H9 (cell line): ENCODE results near the gene CREBRF. TPM values are rescaled to one million over a fixed set of nuclear protein-coding genes. Genes with fewer than 3 reads are reported as not detected.

ENCODE experiments used
- DNase-seq: peaks from one replicate; pipeline ENCODE4 v3.0.0-alpha.2; 2017
- H2AFZ ChIP-seq: one replicate; pipeline ENCODE4 v1.6.1; 2013; ENCODE audit warnings: mild to moderate bottlenecking, low read length, control low read depth, moderate library complexity
- H2AK5ac ChIP-seq: 2 replicates; pipeline ENCODE4 v1.6.1; 2013; ENCODE audit warnings: low read length, control low read depth, mixed read lengths; ENCODE audit not compliant: insufficient read length
- H2BK120ac ChIP-seq: one replicate; pipeline ENCODE4 v1.6.1; 2013; ENCODE audit warnings: low read depth, mild to moderate bottlenecking, low read length, control low read depth, inconsistent platforms; ENCODE audit not compliant: poor library complexity, severe bottlenecking
- H2BK12ac ChIP-seq: 2 replicates; pipeline ENCODE4 v1.6.1; 2013; ENCODE audit warnings: low read length, control low read depth, mixed read lengths, low read depth; ENCODE audit not compliant: insufficient read length
- H2BK15ac ChIP-seq: 2 replicates; pipeline ENCODE4 v1.6.1; 2013; ENCODE audit warnings: low read depth, low read length, control low read depth
- H2BK20ac ChIP-seq: one replicate; pipeline ENCODE4 v1.6.1; 2013; ENCODE audit warnings: low read depth, mild to moderate bottlenecking, low read length, control low read depth, inconsistent platforms; ENCODE audit not compliant: poor library complexity, severe bottlenecking
- H2BK5ac ChIP-seq: 2 replicates; pipeline ENCODE4 v1.6.1; 2013; ENCODE audit warnings: low read length, control low read depth, mixed read lengths; ENCODE audit not compliant: insufficient read length
- H3K14ac ChIP-seq: 2 replicates; pipeline ENCODE4 v1.6.1; 2013; ENCODE audit warnings: low read length, control low read depth; ENCODE audit not compliant: insufficient read depth
- H3K18ac ChIP-seq: 2 replicates; pipeline ENCODE4 v1.6.1; 2013; ENCODE audit warnings: low read depth, mild to moderate bottlenecking, mixed read lengths, low read length, control low read depth; ENCODE audit not compliant: insufficient read length
- H3K23ac ChIP-seq: 2 replicates; pipeline ENCODE4 v1.6.1; 2013; ENCODE audit warnings: low read length, control low read depth, mixed read lengths, low read depth; ENCODE audit not compliant: insufficient read length
- H3K23me2 ChIP-seq: 2 replicates; pipeline ENCODE4 v1.6.1; 2013; ENCODE audit warnings: low read depth, mild to moderate bottlenecking, mixed read lengths, low read length, control low read depth; ENCODE audit not compliant: insufficient read length, poor library complexity, severe bottlenecking
- H3K27ac ChIP-seq: 2 replicates; pipeline ENCODE4 v1.5.1; 2013; ENCODE audit warnings: low read length, control low read depth, mixed read lengths, low read depth; ENCODE audit not compliant: insufficient read length
- H3K27me3 ChIP-seq: 2 replicates; pipeline ENCODE4 v1.6.1; 2013; ENCODE audit warnings: low read length, control low read depth, inconsistent platforms; ENCODE audit not compliant: insufficient read depth
- H3K4ac ChIP-seq: 2 replicates; pipeline ENCODE4 v1.6.1; 2013; ENCODE audit warnings: low read depth, mild to moderate bottlenecking, control low read depth, inconsistent platforms, low read length, moderate library complexity
- H3K4me1 ChIP-seq: 2 replicates; pipeline ENCODE4 v1.6.1; 2013; ENCODE audit warnings: low read length, control low read depth, inconsistent platforms; ENCODE audit not compliant: insufficient read depth
- H3K4me2 ChIP-seq: 2 replicates; pipeline ENCODE4 v1.6.1; 2013; ENCODE audit warnings: low read length, control low read depth, mixed read lengths; ENCODE audit not compliant: insufficient read length, insufficient read depth
- H3K56ac ChIP-seq: 2 replicates; pipeline ENCODE4 v1.6.1; 2013; ENCODE audit warnings: low read depth, mild to moderate bottlenecking, mixed read lengths, low read length, control low read depth; ENCODE audit not compliant: insufficient read length
- H3K79me1 ChIP-seq: 2 replicates; pipeline ENCODE4 v1.6.1; 2013; ENCODE audit warnings: low read depth, mild to moderate bottlenecking, moderate library complexity, low read length, control low read depth, inconsistent platforms; ENCODE audit not compliant: insufficient read depth, poor library complexity, severe bottlenecking
- H3K79me2 ChIP-seq: 2 replicates; pipeline ENCODE4 v1.6.1; 2013; ENCODE audit warnings: low read length, control low read depth, inconsistent platforms; ENCODE audit not compliant: insufficient read depth
- H3K9ac ChIP-seq: 2 replicates; pipeline ENCODE4 v1.6.1; 2013; ENCODE audit warnings: low read length, control low read depth, mixed read lengths; ENCODE audit not compliant: insufficient read length; ENCODE audit errors: extremely low read depth
- H3K9me3 ChIP-seq: one replicate; pipeline ENCODE4 v1.6.1; 2013; ENCODE audit warnings: low read depth, low read length, inconsistent platforms; ENCODE audit not compliant: control insufficient read depth
- H3T11ph ChIP-seq: one replicate; pipeline ENCODE4 v1.6.1; 2013; ENCODE audit warnings: mild to moderate bottlenecking, low read length, control low read depth, inconsistent platforms
- H4K20me1 ChIP-seq: one replicate; pipeline ENCODE4 v1.6.1; 2013; ENCODE audit not compliant: control insufficient read depth, insufficient read length, insufficient read depth
- H4K5ac ChIP-seq: 2 replicates; pipeline ENCODE4 v1.6.1; 2013; ENCODE audit warnings: low read depth, mild to moderate bottlenecking, mixed read lengths, low read length, control low read depth; ENCODE audit not compliant: insufficient read length
- H4K8ac ChIP-seq: replicated peaks from 2 replicates; pipeline ENCODE4 v1.6.1; 2013; ENCODE audit warnings: low read length, control low read depth, mixed read lengths, low read depth; ENCODE audit not compliant: insufficient read length
- H4K91ac ChIP-seq: 2 replicates; pipeline ENCODE4 v1.6.1; 2013; ENCODE audit warnings: low read depth, mild to moderate bottlenecking, moderate library complexity, mixed read lengths, low read length, control low read depth; ENCODE audit not compliant: insufficient read length
- H3K27ac Mint-ChIP-seq, 3 experiments: 2 replicates in 2 of 3; 3 replicates in 1 of 3; pipeline ENCODE4 v1.8.0; 2020 to 2021; ENCODE audit warnings: mixed read lengths in 3 of 3, mild to moderate bottlenecking in 1 of 3, moderate library complexity in 1 of 3
- H3K27me3 Mint-ChIP-seq: 2 replicates; pipeline ENCODE4 v1.8.0; 2021; ENCODE audit warnings: low read depth, mild to moderate bottlenecking, moderate library complexity, mixed read lengths
- H3K36me3 Mint-ChIP-seq, 3 experiments: 2 replicates in 2 of 3; 3 replicates in 1 of 3; pipeline ENCODE4 v1.8.0; 2020 to 2021; ENCODE audit warnings: low read depth in 3 of 3, mixed read lengths in 3 of 3; ENCODE audit not compliant: insufficient read depth in 1 of 3
- H3K4me1 Mint-ChIP-seq, 2 experiments: 2 replicates each; pipeline ENCODE4 v1.8.0; 2020; ENCODE audit warnings: mixed read lengths in 2 of 2
- H3K4me3 Mint-ChIP-seq, 2 experiments: 2 replicates in 1 of 2; 3 replicates in 1 of 2; pipeline ENCODE4 v1.8.0; 2020 to 2021; ENCODE audit warnings: mild to moderate bottlenecking in 2 of 2, mixed read lengths in 2 of 2, moderate library complexity in 1 of 2
- H3K9me3 Mint-ChIP-seq, 2 experiments: 2 replicates in 1 of 2; 3 replicates in 1 of 2; pipeline ENCODE4 v1.8.0; 2020; ENCODE audit warnings: mild to moderate bottlenecking in 2 of 2, mixed read lengths in 2 of 2, moderate library complexity in 1 of 2
- WGBS: extraction: QIAGEN DNeasy Blood & Tissue Kit; methylation state at CpG from one replicate; pipeline ENCODE4 v1.1.7; 2013; ENCODE audit warnings: missing lambda C conversion rate, low lambda C conversion rate, mixed read lengths; ENCODE audit not compliant: insufficient read length; ENCODE audit errors: extremely low coverage; 5-methylcytosine and 5-hydroxymethylcytosine counted together
- total RNA-seq: library from RNA; stranded (reverse); gene quantifications from 2 replicates; pipeline ENCODE4 v1.2.1, GENCODE V29; 2021
- TF ChIP-seq, protein P1 (sequence below): fragments of 200-600 bp; sonication (generic); conservative IDR thresholded peaks from 3 replicates; pipeline ENCODE4 v1.8.0; 2021; ENCODE audit warnings: antibody characterized with exemption, mild to moderate bottlenecking

CREBRF gene
- total RNA-seq, 1 experiment from 2014 or later = 2.7 TPM

DNA sequence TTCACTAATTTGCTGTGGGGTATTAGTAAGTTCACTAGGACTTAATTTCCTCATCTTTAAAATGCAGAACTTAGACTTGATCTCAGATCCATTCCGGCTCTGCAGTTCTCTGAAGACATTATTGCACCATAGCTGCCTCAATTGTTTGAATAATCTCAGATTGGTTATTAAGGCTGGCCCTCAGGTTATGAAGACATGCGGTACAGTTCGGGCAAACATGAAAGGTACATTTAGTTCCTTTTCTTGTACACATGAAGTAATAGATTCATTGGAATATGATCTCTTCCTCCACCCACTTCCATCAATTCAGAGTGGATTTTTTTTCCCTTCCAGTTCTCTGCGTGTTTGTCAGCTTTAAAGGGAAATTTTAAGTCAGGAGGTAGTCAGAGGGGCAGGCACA is 44.6 kb upstream of the CREBRF start:
- H3K27ac Mint-ChIP-seq = no peak overlapping the region
- no peaks in the 10 kb centered on the region; a peak in 1 of 7 replicates for H3K36me3 Mint-ChIP-seq
- Histone ChIP-seq H3K4ac (no peak overlapping the region), H4K8ac (no peak overlapping the region), H2BK20ac (no peak overlapping the region), H4K91ac (no peak overlapping the region), H2BK15ac (no peak overlapping the region), H3K27me3 (no peaks in the 10 kb centered on the region), H3K23me2 (no peaks in the 10 kb centered on the region), H4K5ac (no peak overlapping the region), H2AK5ac (no peak overlapping the region), H3K79me2 (peaks cover 5% of the 10 kb centered on the region; the same call in 1 of the 2 replicates), H3K56ac (no peak overlapping the region), H3K27ac (no peak overlapping the region), H3K18ac (no peak overlapping the region), H3K4me2 (no peak overlapping the region), H3K79me1 (no peaks in the 10 kb centered on the region), H2BK120ac (no peak overlapping the region), H4K20me1 (no peaks in the 10 kb centered on the region), H3K23ac (no peak overlapping the region), H3K14ac (no peak overlapping the region), H3K4me1 (peaks cover 5% of the 10 kb centered on the region; the same call in 1 of the 2 replicates), H2BK12ac (no peak overlapping the region), H2AFZ (no peak overlapping the region), H2BK5ac (no peak overlapping the region), H3T11ph (no peak overlapping the region), H3K9me3 (no peaks in the 10 kb centered on the region), H3K9ac (no peak overlapping the region)
- H3K9me3 Mint-ChIP-seq = no peaks in the 10 kb centered on the region
- no peaks in the 10 kb centered on the region for H3K27me3 Mint-ChIP-seq
- H3K4me1 Mint-ChIP-seq = peaks cover 17 to 19% of the 10 kb centered on the region in 2 experiments
- DNase-seq = no peak
- WGBS = no CpG with 5 or more reads among the region's 4 CpGs
- TF ChIP-seq, protein P1, sequence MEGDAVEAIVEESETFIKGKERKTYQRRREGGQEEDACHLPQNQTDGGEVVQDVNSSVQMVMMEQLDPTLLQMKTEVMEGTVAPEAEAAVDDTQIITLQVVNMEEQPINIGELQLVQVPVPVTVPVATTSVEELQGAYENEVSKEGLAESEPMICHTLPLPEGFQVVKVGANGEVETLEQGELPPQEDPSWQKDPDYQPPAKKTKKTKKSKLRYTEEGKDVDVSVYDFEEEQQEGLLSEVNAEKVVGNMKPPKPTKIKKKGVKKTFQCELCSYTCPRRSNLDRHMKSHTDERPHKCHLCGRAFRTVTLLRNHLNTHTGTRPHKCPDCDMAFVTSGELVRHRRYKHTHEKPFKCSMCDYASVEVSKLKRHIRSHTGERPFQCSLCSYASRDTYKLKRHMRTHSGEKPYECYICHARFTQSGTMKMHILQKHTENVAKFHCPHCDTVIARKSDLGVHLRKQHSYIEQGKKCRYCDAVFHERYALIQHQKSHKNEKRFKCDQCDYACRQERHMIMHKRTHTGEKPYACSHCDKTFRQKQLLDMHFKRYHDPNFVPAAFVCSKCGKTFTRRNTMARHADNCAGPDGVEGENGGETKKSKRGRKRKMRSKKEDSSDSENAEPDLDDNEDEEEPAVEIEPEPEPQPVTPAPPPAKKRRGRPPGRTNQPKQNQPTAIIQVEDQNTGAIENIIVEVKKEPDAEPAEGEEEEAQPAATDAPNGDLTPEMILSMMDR = no peak
- no peak overlapping the region for H3K4me3 Mint-ChIP-seq
